Measurements from ENCODE around the gene ZNF142.

DNA sequence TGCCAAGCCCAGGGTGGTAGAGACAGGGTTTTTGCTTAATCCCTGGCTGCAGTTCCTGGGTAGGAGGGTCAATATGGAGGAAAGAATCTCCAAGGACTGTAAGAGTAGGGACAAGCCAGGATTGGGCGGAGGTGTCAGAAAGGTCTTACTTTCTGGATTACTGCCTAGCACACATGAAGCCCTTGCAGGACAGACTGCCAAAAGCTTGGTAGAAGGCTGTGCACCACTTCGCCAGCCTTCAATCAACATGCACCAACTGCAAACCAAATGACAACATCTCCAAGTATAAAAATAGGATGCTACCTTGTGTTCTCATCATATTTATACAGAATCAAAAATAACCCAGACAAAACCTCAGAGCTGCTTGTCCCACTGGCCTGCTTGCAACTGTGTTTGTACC lies 3.7 kb downstream of the ZNF142 start:
- no peak for TF ChIP-seq TBP (IDR thresholded peaks at IDR 0.05; ENCODE audit: low read depth, low read length)
- TF ChIP-seq POLR2A (IDR thresholded peaks at IDR 0.05; ENCODE audit: control extremely low read depth in 1 of 2, low read depth in 2 of 2, low read length in 2 of 2), result no peak
- TF ChIP-seq ATF3 (IDR thresholded peaks at IDR 0.05; ENCODE audit: insufficient read depth, low read depth, low read length), result no peak
- TF ChIP-seq SIN3A (conservative IDR thresholded peaks at IDR 0.05 in 1 of 2, IDR thresholded peaks at IDR 0.05 in 1 of 2; ENCODE audit: low read depth in 1 of 2, low read length in 2 of 2), result no peak
- TF ChIP-seq CTCF (IDR thresholded peaks at IDR 0.05; ENCODE audit: control extremely low read depth in 1 of 3, insufficient read depth in 1 of 3, low read depth in 1 of 3, low read length in 3 of 3), result no peak
- TF ChIP-seq RFX5 (IDR thresholded peaks at IDR 0.05; ENCODE audit: borderline replicate concordance, low read depth, low read length), result no peak
- no peak for TF ChIP-seq CEBPB (IDR thresholded peaks at IDR 0.05; ENCODE audit: low read depth, low read length)

Measured in H1 (cell line).